ENCODE measurements around the gene CANX. TPM values are rescaled to one million over a fixed set of nuclear protein-coding genes. Genes with fewer than 3 reads are reported as not detected.

The CANX gene
- total and polyA plus RNA-seq, 9 of the 15 experiments (the other 6 are each of a cell fraction or from before 2014, with no cell fraction given): 155 to 893 (median 589) TPM

DNA sequence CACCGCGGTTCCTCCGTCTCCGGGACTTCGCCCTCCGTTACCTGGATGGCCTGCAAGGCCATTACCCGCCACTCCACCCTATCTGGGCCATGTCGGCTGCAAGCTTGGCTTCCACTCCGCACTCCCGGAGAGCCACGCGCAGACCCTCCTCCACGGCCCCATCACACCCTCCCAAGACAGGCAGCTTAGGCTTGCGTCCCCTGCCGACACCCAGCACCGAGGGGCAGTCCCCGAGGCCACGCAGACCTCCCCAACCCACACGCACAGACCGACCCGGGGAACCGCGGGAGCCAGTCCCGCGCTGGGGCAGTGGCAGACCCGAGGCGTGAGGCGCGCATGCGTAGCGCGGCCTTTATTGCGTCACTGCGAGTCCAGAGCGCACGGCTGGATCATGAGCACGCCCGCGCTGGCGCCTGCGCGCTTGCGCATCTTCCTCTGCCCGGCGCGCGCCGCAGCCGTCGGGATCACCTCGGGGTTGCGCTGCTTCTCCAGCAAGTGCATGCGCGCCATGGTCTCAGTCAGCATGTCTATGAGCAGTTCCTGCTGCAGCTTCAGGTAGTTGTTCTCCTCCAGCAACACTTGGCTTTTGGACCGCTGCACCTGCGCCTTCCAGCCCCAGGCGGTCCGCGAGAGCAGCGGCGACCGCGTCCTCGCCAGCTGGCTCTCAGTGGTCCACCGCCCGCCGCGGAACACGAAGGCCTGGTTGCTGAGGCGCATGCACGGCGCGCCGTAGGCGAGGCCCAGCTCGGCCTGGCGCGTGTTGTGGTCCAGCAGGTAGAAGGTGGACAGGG lies 20.3 kb upstream of the CANX start (continued):
- TF ChIP-seq CBX3 (IDR thresholded peaks at IDR 0.05; ENCODE audit: borderline replicate concordance in 1 of 2, low read length in 2 of 2) (peak in 1 of 2 experiments; percentile 71; a peak in 1 of 3 replicates), SRSF1 (IDR thresholded peaks at IDR 0.05; ENCODE audit: low read depth, low read length) (no peak), MYC (IDR thresholded peaks at IDR 0.05; ENCODE audit: low read depth, low read length) (peak; percentile 91), MYC (CRISPR knock-in tag; IDR thresholded peaks at IDR 0.05; ENCODE audit: borderline replicate concordance, low read depth) (peak; percentile 78; the same call in 1 of the 2 replicates), CTCF (IDR thresholded peaks at IDR 0.05 in 2 of 3, conservative IDR thresholded peaks at IDR 0.05 in 1 of 3; ENCODE audit: insufficient read depth in 2 of 3, low read depth in 1 of 3, low read length in 3 of 3) (peak in 1 of 3 experiments; percentile 42; a peak in 3 of 6 replicates), DEAF1 (CRISPR knock-in tag; IDR thresholded peaks at IDR 0.05) (0 out of 2 replicates have a peak, but pooled peaks have one; percentile 5), ZNF347 (CRISPR knock-in tag; IDR thresholded peaks at IDR 0.05; ENCODE audit: low read depth) (no peak), MAFF (IDR thresholded peaks at IDR 0.05; ENCODE audit: low read length) (no peak), ZNF274 (IDR thresholded peaks at IDR 0.05; ENCODE audit: borderline replicate concordance, low read depth, low read length) (peak; percentile 31; the same call in 1 of the 2 replicates), MXI1 (IDR thresholded peaks at IDR 0.05; ENCODE audit: low read depth, low read length) (0 out of 2 replicates have a peak, but pooled peaks have one; percentile 17), ETV5 (CRISPR knock-in tag; IDR thresholded peaks at IDR 0.05; ENCODE audit: low read depth) (0 out of 2 replicates have a peak, but pooled peaks have one; percentile 67), HCFC1 (IDR thresholded peaks at IDR 0.05; ENCODE audit: low read depth, low read length) (peak; percentile 54), ZNF384 (IDR thresholded peaks at IDR 0.05; ENCODE audit: low read depth, low read length) (no peak), SP1 (CRISPR knock-in tag; IDR thresholded peaks at IDR 0.05) (peak; percentile 77), E2F6 (IDR thresholded peaks at IDR 0.05; ENCODE audit: borderline replicate concordance in 1 of 2, extremely low read depth in 1 of 2, insufficient read depth in 1 of 2, insufficient read length in 1 of 2, low read depth in 1 of 2, low read length in 1 of 2, poor library complexity in 1 of 2, severe bottlenecking in 1 of 2) (peak; percentile 93)
- TF ChIP-seq, protein P1, sequence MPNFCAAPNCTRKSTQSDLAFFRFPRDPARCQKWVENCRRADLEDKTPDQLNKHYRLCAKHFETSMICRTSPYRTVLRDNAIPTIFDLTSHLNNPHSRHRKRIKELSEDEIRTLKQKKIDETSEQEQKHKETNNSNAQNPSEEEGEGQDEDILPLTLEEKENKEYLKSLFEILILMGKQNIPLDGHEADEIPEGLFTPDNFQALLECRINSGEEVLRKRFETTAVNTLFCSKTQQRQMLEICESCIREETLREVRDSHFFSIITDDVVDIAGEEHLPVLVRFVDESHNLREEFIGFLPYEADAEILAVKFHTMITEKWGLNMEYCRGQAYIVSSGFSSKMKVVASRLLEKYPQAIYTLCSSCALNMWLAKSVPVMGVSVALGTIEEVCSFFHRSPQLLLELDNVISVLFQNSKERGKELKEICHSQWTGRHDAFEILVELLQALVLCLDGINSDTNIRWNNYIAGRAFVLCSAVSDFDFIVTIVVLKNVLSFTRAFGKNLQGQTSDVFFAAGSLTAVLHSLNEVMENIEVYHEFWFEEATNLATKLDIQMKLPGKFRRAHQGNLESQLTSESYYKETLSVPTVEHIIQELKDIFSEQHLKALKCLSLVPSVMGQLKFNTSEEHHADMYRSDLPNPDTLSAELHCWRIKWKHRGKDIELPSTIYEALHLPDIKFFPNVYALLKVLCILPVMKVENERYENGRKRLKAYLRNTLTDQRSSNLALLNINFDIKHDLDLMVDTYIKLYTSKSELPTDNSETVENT (CRISPR knock-in tag; IDR thresholded peaks at IDR 0.05): peak; percentile 91
- TF ChIP-seq, protein P2, sequence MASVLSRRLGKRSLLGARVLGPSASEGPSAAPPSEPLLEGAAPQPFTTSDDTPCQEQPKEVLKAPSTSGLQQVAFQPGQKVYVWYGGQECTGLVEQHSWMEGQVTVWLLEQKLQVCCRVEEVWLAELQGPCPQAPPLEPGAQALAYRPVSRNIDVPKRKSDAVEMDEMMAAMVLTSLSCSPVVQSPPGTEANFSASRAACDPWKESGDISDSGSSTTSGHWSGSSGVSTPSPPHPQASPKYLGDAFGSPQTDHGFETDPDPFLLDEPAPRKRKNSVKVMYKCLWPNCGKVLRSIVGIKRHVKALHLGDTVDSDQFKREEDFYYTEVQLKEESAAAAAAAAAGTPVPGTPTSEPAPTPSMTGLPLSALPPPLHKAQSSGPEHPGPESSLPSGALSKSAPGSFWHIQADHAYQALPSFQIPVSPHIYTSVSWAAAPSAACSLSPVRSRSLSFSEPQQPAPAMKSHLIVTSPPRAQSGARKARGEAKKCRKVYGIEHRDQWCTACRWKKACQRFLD (CRISPR knock-in tag; IDR thresholded peaks at IDR 0.05): peak; percentile 71; the same call in 1 of the 2 replicates
